ENCODE data around the gene FRMD5.

Gene FRMD5

GRCh38 chr15:43895586-43895985, 299.5 kb downstream of the FRMD5 start:
- Histone ChIP-seq H3K4me3 (IDR thresholded peaks at IDR 0.05; ENCODE audit: insufficient read depth, low read depth, low read length) (no peak overlapping the region), H3K27ac (no peak overlapping the region), H4K20me1 (ENCODE audit: insufficient read depth) (no peaks in the 10 kb centered on the region), H3K4me1 (ENCODE audit: low read depth, poor library complexity, severe bottlenecking) (no peaks in the 10 kb centered on the region), H3K9ac (no peak overlapping the region), H3K36me3 (ENCODE audit: insufficient read depth) (no peaks in the 10 kb centered on the region), H3K79me2 (ENCODE audit: insufficient read depth, low read depth) (no peaks in the 10 kb centered on the region), H3K27me3 (ENCODE audit: insufficient read depth, low read depth) (no peaks in the 10 kb centered on the region), H3K4me2 (no peak overlapping the region), H2AFZ (ENCODE audit: low read depth) (no peak overlapping the region)
- no peak for TF ChIP-seq CTCF (conservative IDR thresholded peaks at IDR 0.05; ENCODE audit: low read depth, low read length)

- no peak overlapping the region for H3K27ac ChIP-seq
- H3K4me1 ChIP-seq (ENCODE audit: low read depth, poor library complexity, severe bottlenecking) = no peaks in the 10 kb centered on the region
- H3K9ac ChIP-seq = no peak overlapping the region
- no peaks in the 10 kb centered on the region for H3K79me2 ChIP-seq (ENCODE audit: insufficient read depth, low read depth)
- no peak overlapping the region for H3K4me2 ChIP-seq
- no peak overlapping the region for H2AFZ ChIP-seq (ENCODE audit: low read depth)
- no peaks in the 10 kb centered on the region for H4K20me1 ChIP-seq (ENCODE audit: insufficient read depth)
- H3K27me3 ChIP-seq (ENCODE audit: insufficient read depth, low read depth) = no peaks in the 10 kb centered on the region
- H3K4me3 ChIP-seq (IDR thresholded peaks at IDR 0.05; ENCODE audit: insufficient read depth, low read depth, low read length) = no peak overlapping the region
- no peaks in the 10 kb centered on the region for H3K36me3 ChIP-seq (ENCODE audit: insufficient read depth)
- TF ChIP-seq CTCF (conservative IDR thresholded peaks at IDR 0.05; ENCODE audit: low read depth, low read length) = no peak
These were observed 301.1 kb downstream of the FRMD5 start for GRCh38 chr15:43893956-43894355.

GRCh38 chr15:43889042-43889441, 306.0 kb downstream of the FRMD5 start:
- Histone ChIP-seq H4K20me1 (ENCODE audit: insufficient read depth) (no peaks in the 10 kb centered on the region), H3K27ac (no peak overlapping the region), H3K36me3 (ENCODE audit: insufficient read depth) (no peaks in the 10 kb centered on the region), H3K9ac (no peak overlapping the region), H3K4me2 (no peak overlapping the region), H3K79me2 (ENCODE audit: insufficient read depth, low read depth) (no peaks in the 10 kb centered on the region), H2AFZ (ENCODE audit: low read depth) (no peak overlapping the region), H3K4me1 (ENCODE audit: low read depth, poor library complexity, severe bottlenecking) (no peaks in the 10 kb centered on the region), H3K27me3 (ENCODE audit: insufficient read depth, low read depth) (no peaks in the 10 kb centered on the region), H3K4me3 (IDR thresholded peaks at IDR 0.05; ENCODE audit: insufficient read depth, low read depth, low read length) (no peak overlapping the region)
- no peak for TF ChIP-seq CTCF (conservative IDR thresholded peaks at IDR 0.05; ENCODE audit: low read depth, low read length)

GRCh38 chr15:43887901-43888300, 307.2 kb downstream of the FRMD5 start:
- H4K20me1 ChIP-seq (ENCODE audit: insufficient read depth) = no peaks in the 10 kb centered on the region
- H3K9ac ChIP-seq = no peak overlapping the region
- H3K36me3 ChIP-seq (ENCODE audit: insufficient read depth) = no peaks in the 10 kb centered on the region
- no peaks in the 10 kb centered on the region for H3K4me1 ChIP-seq (ENCODE audit: low read depth, poor library complexity, severe bottlenecking)
- no peak overlapping the region for H3K27ac ChIP-seq
- H3K4me2 ChIP-seq = no peak overlapping the region
- H3K79me2 ChIP-seq (ENCODE audit: insufficient read depth, low read depth) = no peaks in the 10 kb centered on the region
- no peak overlapping the region for H3K4me3 ChIP-seq (IDR thresholded peaks at IDR 0.05; ENCODE audit: insufficient read depth, low read depth, low read length)
- no peaks in the 10 kb centered on the region for H3K27me3 ChIP-seq (ENCODE audit: insufficient read depth, low read depth)
- no peak overlapping the region for H2AFZ ChIP-seq (ENCODE audit: low read depth)
- no peak for TF ChIP-seq CTCF (conservative IDR thresholded peaks at IDR 0.05; ENCODE audit: low read depth, low read length)

- no peaks in the 10 kb centered on the region for H4K20me1 ChIP-seq (ENCODE audit: insufficient read depth)
- H3K4me3 ChIP-seq (IDR thresholded peaks at IDR 0.05; ENCODE audit: insufficient read depth, low read depth, low read length) = no peak overlapping the region
- no peak overlapping the region for H3K4me2 ChIP-seq
- H3K4me1 ChIP-seq (ENCODE audit: low read depth, poor library complexity, severe bottlenecking) = no peaks in the 10 kb centered on the region
- H3K27me3 ChIP-seq (ENCODE audit: insufficient read depth, low read depth) = no peaks in the 10 kb centered on the region
- no peak for TF ChIP-seq CTCF (conservative IDR thresholded peaks at IDR 0.05; ENCODE audit: low read depth, low read length)
- H3K27ac ChIP-seq = no peak overlapping the region
- H3K9ac ChIP-seq = no peak overlapping the region
- H3K36me3 ChIP-seq (ENCODE audit: insufficient read depth) = no peaks in the 10 kb centered on the region
- H2AFZ ChIP-seq (ENCODE audit: low read depth) = no peak overlapping the region
- no peaks in the 10 kb centered on the region for H3K79me2 ChIP-seq (ENCODE audit: insufficient read depth, low read depth)
These were observed 308.5 kb downstream of the FRMD5 start for GRCh38 chr15:43886558-43886957.
